ENCODE data around the gene EHMT1. TPM values are rescaled to one million over a fixed set of nuclear protein-coding genes. Genes with fewer than 3 reads are reported as not detected.

Gene EHMT1
- total RNA-seq, 1 experiment from 2014 or later = 63.9 TPM

DNA sequence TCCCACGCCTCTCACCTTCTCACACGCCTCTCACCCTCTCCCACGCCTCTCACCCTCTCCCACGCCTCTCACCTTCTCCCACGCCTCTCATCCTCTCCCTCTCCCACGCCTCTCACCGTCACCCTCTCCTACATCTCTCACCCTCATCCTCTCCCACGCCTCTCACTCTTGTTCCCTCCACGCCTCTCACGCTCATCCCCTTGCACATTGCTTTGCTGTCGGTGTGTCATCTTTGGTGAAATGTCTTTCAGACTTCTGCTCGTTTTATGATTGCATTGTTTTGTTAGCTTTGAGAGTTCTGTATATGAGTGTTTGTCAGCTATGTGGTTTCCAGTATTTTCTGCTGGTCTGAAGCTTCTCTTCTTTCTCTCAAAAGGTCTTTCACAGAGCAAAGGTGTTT is 102.7 kb downstream of the EHMT1 start:
- no peaks in the 10 kb centered on the region for H3K27me3 ChIP-seq (ENCODE audit: control insufficient read depth, insufficient read depth, low read length)
- no peak overlapping the region for H3K4me3 ChIP-seq (ENCODE audit: low read depth in 2 of 2, low read length in 2 of 2)
- H3K4me1 ChIP-seq (ENCODE audit: control insufficient read depth, insufficient read depth, low read length) = no peaks in the 10 kb centered on the region
- intact Hi-C loops (cut with micrococcal nuclease; ENCODE audit: unreplicated experiment) = no loop called here
- no TSS peak for BruUV-seq (replicated peaks)
- ATAC-seq (no peak), DNase-seq (ENCODE audit: low read depth, low spot score) (no peak)
- in situ Hi-C loops (cut with HindIII; ENCODE audit: low pct_unique_long_range_greater_than_20kb, low sequenced_read_pairs) = no loop called here
- no peak overlapping the region for H3K27ac ChIP-seq (ENCODE audit: low read length)
- ChIA-PET POLR2A (no interaction called here), CTCF (no interaction called here)
- TF ChIP-seq SIN3A (IDR thresholded peaks at IDR 0.05; ENCODE audit: borderline replicate concordance, insufficient read depth, low read depth, low read length) (no peak), TCF7L2 (IDR thresholded peaks at IDR 0.05; ENCODE audit: low read depth, low read length) (no peak), CTCF (IDR thresholded peaks at IDR 0.05) (no peak), POLR2AphosphoS5 (IDR thresholded peaks at IDR 0.05; ENCODE audit: low read depth, low read length) (no peak)
- TF ChIP-seq, protein P1, sequence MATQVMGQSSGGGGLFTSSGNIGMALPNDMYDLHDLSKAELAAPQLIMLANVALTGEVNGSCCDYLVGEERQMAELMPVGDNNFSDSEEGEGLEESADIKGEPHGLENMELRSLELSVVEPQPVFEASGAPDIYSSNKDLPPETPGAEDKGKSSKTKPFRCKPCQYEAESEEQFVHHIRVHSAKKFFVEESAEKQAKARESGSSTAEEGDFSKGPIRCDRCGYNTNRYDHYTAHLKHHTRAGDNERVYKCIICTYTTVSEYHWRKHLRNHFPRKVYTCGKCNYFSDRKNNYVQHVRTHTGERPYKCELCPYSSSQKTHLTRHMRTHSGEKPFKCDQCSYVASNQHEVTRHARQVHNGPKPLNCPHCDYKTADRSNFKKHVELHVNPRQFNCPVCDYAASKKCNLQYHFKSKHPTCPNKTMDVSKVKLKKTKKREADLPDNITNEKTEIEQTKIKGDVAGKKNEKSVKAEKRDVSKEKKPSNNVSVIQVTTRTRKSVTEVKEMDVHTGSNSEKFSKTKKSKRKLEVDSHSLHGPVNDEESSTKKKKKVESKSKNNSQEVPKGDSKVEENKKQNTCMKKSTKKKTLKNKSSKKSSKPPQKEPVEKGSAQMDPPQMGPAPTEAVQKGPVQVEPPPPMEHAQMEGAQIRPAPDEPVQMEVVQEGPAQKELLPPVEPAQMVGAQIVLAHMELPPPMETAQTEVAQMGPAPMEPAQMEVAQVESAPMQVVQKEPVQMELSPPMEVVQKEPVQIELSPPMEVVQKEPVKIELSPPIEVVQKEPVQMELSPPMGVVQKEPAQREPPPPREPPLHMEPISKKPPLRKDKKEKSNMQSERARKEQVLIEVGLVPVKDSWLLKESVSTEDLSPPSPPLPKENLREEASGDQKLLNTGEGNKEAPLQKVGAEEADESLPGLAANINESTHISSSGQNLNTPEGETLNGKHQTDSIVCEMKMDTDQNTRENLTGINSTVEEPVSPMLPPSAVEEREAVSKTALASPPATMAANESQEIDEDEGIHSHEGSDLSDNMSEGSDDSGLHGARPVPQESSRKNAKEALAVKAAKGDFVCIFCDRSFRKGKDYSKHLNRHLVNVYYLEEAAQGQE (IDR thresholded peaks at IDR 0.05; ENCODE audit: insufficient read depth in 1 of 2, low read depth in 2 of 2, low read length in 1 of 2) = no peak
- H3K36me3 ChIP-seq (ENCODE audit: control insufficient read depth, insufficient read depth, low read length) = no peaks in the 10 kb centered on the region
- H3K9me3 ChIP-seq (ENCODE audit: control insufficient read depth, insufficient read depth, low read depth, low read length) = no peaks in the 10 kb centered on the region

DNA sequence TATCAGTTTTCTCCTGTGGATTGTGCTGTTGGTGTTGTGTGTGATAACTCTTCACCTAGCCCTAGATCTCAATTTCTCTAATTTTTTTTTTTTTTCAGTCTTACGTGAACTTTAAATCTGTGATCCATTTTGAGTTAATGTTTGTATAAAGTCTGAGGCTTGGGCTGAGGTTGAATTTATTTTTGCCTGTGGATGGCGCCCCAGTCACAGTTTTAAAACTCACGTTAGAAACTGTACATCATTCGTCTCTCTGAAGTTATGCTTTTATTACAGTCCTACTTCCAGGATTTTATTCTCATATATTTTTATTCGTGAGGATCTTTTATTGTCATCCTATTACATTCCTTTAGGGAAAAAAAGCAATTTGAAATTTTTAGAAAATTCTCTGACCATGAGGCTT is 103.1 kb downstream of the EHMT1 start:
- TF ChIP-seq CTCF (IDR thresholded peaks at IDR 0.05) (no peak), TCF7L2 (IDR thresholded peaks at IDR 0.05; ENCODE audit: low read depth, low read length) (no peak), SIN3A (IDR thresholded peaks at IDR 0.05; ENCODE audit: borderline replicate concordance, insufficient read depth, low read depth, low read length) (no peak), POLR2AphosphoS5 (IDR thresholded peaks at IDR 0.05; ENCODE audit: low read depth, low read length) (no peak)
- TF ChIP-seq, protein P1 (IDR thresholded peaks at IDR 0.05; ENCODE audit: insufficient read depth in 1 of 2, low read depth in 2 of 2, low read length in 1 of 2) = no peak
- no peak overlapping the region for H3K4me3 ChIP-seq (ENCODE audit: low read depth in 2 of 2, low read length in 2 of 2)
- no peak for ATAC-seq
- no peaks in the 10 kb centered on the region for H3K27me3 ChIP-seq (ENCODE audit: control insufficient read depth, insufficient read depth, low read length)
- POLR2A ChIA-PET = no interaction called here
- no peak overlapping the region for H3K27ac ChIP-seq (ENCODE audit: low read length)
- no peaks in the 10 kb centered on the region for H3K9me3 ChIP-seq (ENCODE audit: control insufficient read depth, insufficient read depth, low read depth, low read length)
- in situ Hi-C loops (cut with HindIII; ENCODE audit: low pct_unique_long_range_greater_than_20kb, low sequenced_read_pairs) (no loop called here), intact Hi-C loops (cut with micrococcal nuclease; ENCODE audit: unreplicated experiment) (no loop called here)
- DNase-seq (ENCODE audit: low read depth, low spot score) = no peak
- BruUV-seq (replicated peaks) = no TSS peak
- no peaks in the 10 kb centered on the region for H3K4me1 ChIP-seq (ENCODE audit: control insufficient read depth, insufficient read depth, low read length)
- CTCF ChIA-PET = no interaction called here
- H3K36me3 ChIP-seq (ENCODE audit: control insufficient read depth, insufficient read depth, low read length) = no peaks in the 10 kb centered on the region

All from Panc1 (cell line).